Stimulated activated CD4-positive, alpha-beta T cell treated with anti-CD3 and anti-CD28 coated beads, Interleukin-1b, Interleukin-23, amount 100 ng/mL, for 24 hours (primary cell): Measurements from ENCODE around the gene SMAD5.

Source experiments
- DNase-seq, 4 experiments: peaks; one replicate each; pipeline ENCODE4 v3.0.0-alpha.2; 2020; ENCODE audit warnings: low read depth in 4 of 4, low spot score in 1 of 4

Gene SMAD5

GRCh38 chr5:136153581-136154236, 21.1 kb downstream of the SMAD5 start:
- no peak for DNase-seq

- no peak for DNase-seq
These were observed 22.4 kb downstream of the SMAD5 start for GRCh38 chr5:136155078-136155477.

- DNase-seq, result no peak
These were observed 23.1 kb downstream of the SMAD5 start for GRCh38 chr5:136155761-136156160.

- no peak for DNase-seq
These were observed 24.9 kb downstream of the SMAD5 start for GRCh38 chr5:136157514-136157913.

- no peak for DNase-seq
These were observed 26.8 kb downstream of the SMAD5 start for GRCh38 chr5:136159457-136159856.

GRCh38 chr5:136162008-136162407, 29.4 kb downstream of the SMAD5 start:
- no peak for DNase-seq

GRCh38 chr5:136164226-136164625, 31.6 kb downstream of the SMAD5 start:
- no peak for DNase-seq

GRCh38 chr5:136166909-136167308, 34.3 kb downstream of the SMAD5 start:
- DNase-seq, result no peak

GRCh38 chr5:136169218-136169617, 36.6 kb downstream of the SMAD5 start:
- no peak for DNase-seq

GRCh38 chr5:136174021-136174659, 41.5 kb downstream of the SMAD5 start:
- no peak for DNase-seq

- DNase-seq, result no peak
These were observed 50.0 kb downstream of the SMAD5 start for GRCh38 chr5:136182618-136183017.

- no peak for DNase-seq
These were observed 53.5 kb downstream of the SMAD5 start for GRCh38 chr5:136185974-136186665.

- DNase-seq, result no peak
These were observed 54.2 kb downstream of the SMAD5 start for GRCh38 chr5:136186796-136187195.

GRCh38 chr5:136188859-136189258, 56.2 kb downstream of the SMAD5 start:
- DNase-seq, result no peak

GRCh38 chr5:136190091-136190720, 57.6 kb downstream of the SMAD5 start:
- no peak for DNase-seq

GRCh38 chr5:136190904-136191303, 58.3 kb downstream of the SMAD5 start:
- no peak for DNase-seq

GRCh38 chr5:136191304-136192014, 58.8 kb downstream of the SMAD5 start:
- no peak for DNase-seq

GRCh38 chr5:136192015-136192525, 59.4 kb downstream of the SMAD5 start:
- no peak for DNase-seq

GRCh38 chr5:136192526-136193321, 60.1 kb downstream of the SMAD5 start, which contains the start of gene SMIM32:
Gene SMIM32, minus strand, starts transcription at chr5:136193162. Its CDS starts 638 bp downstream, at chr5:136192524.
- no peak for DNase-seq

GRCh38 chr5:136193322-136193935, 60.8 kb downstream of the SMAD5 start:
- DNase-seq, result no peak
